Progenitor cell of endocrine pancreas (in vitro differentiated cells): Measurements from ENCODE around the gene GRIN3A. TPM values are rescaled to one million over a fixed set of nuclear protein-coding genes. Genes with fewer than 3 reads are reported as not detected.

Experiments
- DNase-seq: peaks from one replicate; pipeline ENCODE4 v3.0.0; 2021; ENCODE audit warnings: low spot score; ENCODE audit not compliant: unreplicated experiment
- H3K27ac Mint-ChIP-seq: 2 replicates; pipeline ENCODE4 v1.8.0; 2021; ENCODE audit warnings: mild to moderate bottlenecking, moderate library complexity, mixed read lengths
- H3K27me3 Mint-ChIP-seq: 2 replicates; pipeline ENCODE4 v1.8.0; 2021; ENCODE audit warnings: mixed read lengths
- H3K36me3 Mint-ChIP-seq: 2 replicates; pipeline ENCODE4 v1.8.0; 2022; ENCODE audit warnings: mixed read lengths; ENCODE audit not compliant: insufficient read depth
- H3K4me1 Mint-ChIP-seq: 2 replicates; pipeline ENCODE4 v1.8.0; 2021; ENCODE audit warnings: low read depth, mixed read lengths
- H3K4me3 Mint-ChIP-seq: 2 replicates; pipeline ENCODE4 v1.8.0; 2021; ENCODE audit warnings: low read depth, mild to moderate bottlenecking, moderate library complexity, mixed read lengths
- H3K9me3 Mint-ChIP-seq: 2 replicates; pipeline ENCODE4 v1.8.0; 2021; ENCODE audit warnings: low read depth, mixed read lengths
- CTCF ChIP-seq: fragments of 200-600 bp; sonication (generic); IDR thresholded peaks from one replicate; pipeline ENCODE4 v1.5.0; 2021; ENCODE audit warnings: antibody characterized with exemption, mild to moderate bottlenecking; ENCODE audit not compliant: unreplicated experiment
- total RNA-seq: library from RNA; stranded (reverse); gene quantifications from 2 replicates; pipeline ENCODE4 v1.2.1, GENCODE V29; 2021

Gene GRIN3A
- total RNA-seq, 1 donor from 2014 or later: 0.48 TPM

DNA sequence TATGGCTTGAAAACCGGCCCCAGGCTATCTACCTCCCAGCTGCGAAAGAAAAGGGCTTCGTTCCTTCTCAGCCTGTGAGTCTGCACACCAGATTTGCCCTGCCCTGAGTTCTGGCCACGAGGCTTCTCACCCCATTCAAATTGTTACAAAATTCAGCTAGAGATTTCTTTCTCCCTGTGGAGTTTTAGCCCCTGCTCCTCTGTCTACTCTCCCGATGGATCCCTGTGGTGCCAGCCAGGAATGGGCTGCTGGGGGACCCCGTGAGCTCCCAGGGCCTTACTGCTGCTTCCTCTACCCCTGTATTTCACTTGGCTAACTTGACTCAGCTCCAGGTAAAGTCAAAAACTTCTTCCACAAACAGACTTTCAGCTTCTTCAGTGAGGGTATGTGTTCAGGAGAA lies 214.1 kb downstream of the GRIN3A start:
- no peak overlapping the region for H3K27ac Mint-ChIP-seq
- no peaks in the 10 kb centered on the region for H3K36me3 Mint-ChIP-seq
- no peaks in the 10 kb centered on the region for H3K9me3 Mint-ChIP-seq
- no peak for TF ChIP-seq CTCF
- no peaks in the 10 kb centered on the region for H3K4me1 Mint-ChIP-seq
- H3K27me3 Mint-ChIP-seq: peaks cover 4% of the 10 kb centered on the region
- no peak overlapping the region for H3K4me3 Mint-ChIP-seq
- no peak for DNase-seq

Other genes starting within 250 kb of the GRIN3A start
- 53.9 and 56.9 TPM in 2 replicates for gene RNF20, start 204.8 kb downstream of the GRIN3A start, total RNA-seq
- gene PPP3R2, start 143.7 kb downstream of the GRIN3A start, total RNA-seq: not detected in 2 replicates